GM06990 (cell line): ENCODE results near the gene DUT.

Experiments
- DNase-seq: peaks from one replicate; pipeline ENCODE4 v3.0.0-alpha.2; 2011; ENCODE audit not compliant: insufficient read length; ENCODE audit errors: extremely low read depth
- H3K27me3 ChIP-seq: replicated peaks from 2 replicates; pipeline ENCODE4 v1.6.0; 2011; ENCODE audit warnings: low read length; ENCODE audit not compliant: control insufficient read depth, insufficient read depth
- H3K36me3 ChIP-seq: 2 replicates; pipeline ENCODE4 v1.5.1; 2011; ENCODE audit warnings: low read length; ENCODE audit not compliant: control insufficient read depth, insufficient read depth
- H3K4me3 ChIP-seq: replicated peaks from 2 replicates; pipeline ENCODE4 v1.5.1; 2011; ENCODE audit warnings: low read depth, mild to moderate bottlenecking, control low read depth, low read length
- TF ChIP-seq, protein P1 (sequence below): IDR thresholded peaks from 2 replicates; pipeline ENCODE4 v1.5.1; 2011; ENCODE audit warnings: low read length, control low read depth, mild to moderate bottlenecking, inconsistent platforms; ENCODE audit not compliant: insufficient read depth, poor library complexity, severe bottlenecking

Gene DUT

DNA sequence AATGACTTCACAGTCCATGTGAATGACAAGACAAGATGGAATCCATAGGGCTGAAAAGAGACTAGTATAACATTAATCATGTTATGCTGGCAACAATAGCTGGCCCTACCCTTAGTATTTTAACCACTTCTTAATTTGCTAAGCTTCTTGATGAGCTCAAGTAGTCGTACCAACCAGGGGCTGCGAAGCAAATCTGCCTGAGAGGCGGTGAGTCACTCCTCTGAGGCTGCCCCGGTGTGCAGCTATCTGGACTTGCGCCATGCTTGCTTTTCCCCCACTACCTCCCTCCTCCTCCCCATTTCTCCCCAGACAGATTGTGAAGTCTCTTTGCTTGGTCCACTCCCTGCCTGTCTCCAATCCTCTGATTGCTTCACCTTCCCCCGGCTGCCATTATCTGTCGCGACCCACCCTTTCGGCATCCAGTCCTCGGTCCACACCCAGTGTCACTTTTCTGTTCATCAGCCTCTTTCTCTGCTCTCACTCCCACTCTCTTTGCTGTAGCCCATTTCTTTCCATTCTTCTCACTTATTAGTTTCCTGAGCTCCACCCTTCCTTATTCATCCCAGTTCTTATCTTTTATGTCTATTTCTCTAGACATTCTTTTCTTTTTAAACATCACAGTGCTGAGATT lies 42.7 kb downstream of the DUT start:
- H3K27me3 ChIP-seq: no peaks in the 10 kb centered on the region
- H3K4me3 ChIP-seq: no peak overlapping the region
- TF ChIP-seq, protein P1, sequence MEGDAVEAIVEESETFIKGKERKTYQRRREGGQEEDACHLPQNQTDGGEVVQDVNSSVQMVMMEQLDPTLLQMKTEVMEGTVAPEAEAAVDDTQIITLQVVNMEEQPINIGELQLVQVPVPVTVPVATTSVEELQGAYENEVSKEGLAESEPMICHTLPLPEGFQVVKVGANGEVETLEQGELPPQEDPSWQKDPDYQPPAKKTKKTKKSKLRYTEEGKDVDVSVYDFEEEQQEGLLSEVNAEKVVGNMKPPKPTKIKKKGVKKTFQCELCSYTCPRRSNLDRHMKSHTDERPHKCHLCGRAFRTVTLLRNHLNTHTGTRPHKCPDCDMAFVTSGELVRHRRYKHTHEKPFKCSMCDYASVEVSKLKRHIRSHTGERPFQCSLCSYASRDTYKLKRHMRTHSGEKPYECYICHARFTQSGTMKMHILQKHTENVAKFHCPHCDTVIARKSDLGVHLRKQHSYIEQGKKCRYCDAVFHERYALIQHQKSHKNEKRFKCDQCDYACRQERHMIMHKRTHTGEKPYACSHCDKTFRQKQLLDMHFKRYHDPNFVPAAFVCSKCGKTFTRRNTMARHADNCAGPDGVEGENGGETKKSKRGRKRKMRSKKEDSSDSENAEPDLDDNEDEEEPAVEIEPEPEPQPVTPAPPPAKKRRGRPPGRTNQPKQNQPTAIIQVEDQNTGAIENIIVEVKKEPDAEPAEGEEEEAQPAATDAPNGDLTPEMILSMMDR: no peak
- no peak for DNase-seq
- no peaks in the 10 kb centered on the region for H3K36me3 ChIP-seq

- H3K36me3 ChIP-seq: no peaks in the 10 kb centered on the region
These were observed 43.2 kb downstream of the DUT start for GRCh38 chr15:48374472-48374871.

DNA sequence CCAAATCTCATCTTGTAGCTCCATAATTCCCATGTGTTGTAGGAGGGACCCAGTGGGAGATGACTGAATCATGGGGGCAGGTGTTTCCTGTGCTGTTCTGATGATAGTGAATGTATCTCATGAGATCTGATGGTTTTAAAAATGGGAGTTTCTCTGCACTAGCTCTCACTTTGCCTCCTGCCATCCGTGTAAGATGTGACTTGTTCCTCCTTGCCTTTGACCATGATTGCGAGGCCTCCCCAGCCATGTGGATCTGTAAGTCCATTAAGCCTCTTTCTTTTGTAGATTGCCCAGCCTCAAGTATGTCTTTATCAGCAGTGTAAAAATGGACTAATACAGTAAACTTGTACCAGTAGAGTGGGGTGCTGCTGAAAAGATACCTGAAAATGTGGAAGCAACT lies 44.5 kb downstream of the DUT start:
- Histone ChIP-seq H3K36me3 (no peaks in the 10 kb centered on the region), H3K27me3 (no peaks in the 10 kb centered on the region), H3K4me3 (no peak overlapping the region)
- DNase-seq: no peak
- TF ChIP-seq, protein P1: no peak

More at GRCh38 chr15:48374472-48374871, 43.2 kb downstream of the DUT start:
- DNase-seq: no peak
- H3K27me3 ChIP-seq: no peaks in the 10 kb centered on the region
- H3K4me3 ChIP-seq: no peak overlapping the region
- TF ChIP-seq, protein P1: no peak

DNA sequence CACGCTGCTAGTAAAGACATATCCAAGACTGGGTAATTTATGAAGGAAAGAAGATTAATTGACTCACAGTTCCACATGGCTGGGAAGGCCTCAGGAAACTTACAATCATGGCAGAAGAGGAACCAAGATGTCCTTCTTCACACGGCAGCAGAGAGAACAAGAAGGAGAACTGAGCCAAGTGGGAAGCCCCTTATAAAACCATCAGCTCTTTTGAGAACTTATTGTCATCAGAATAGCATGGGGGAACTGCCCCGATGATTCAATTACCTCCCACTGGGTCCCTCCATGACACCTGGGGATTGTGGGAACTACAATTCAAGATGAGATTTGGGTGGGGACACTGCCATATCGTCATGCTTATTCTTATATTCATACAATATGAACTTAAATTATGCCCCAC lies 49.0 kb downstream of the DUT start:
- Histone ChIP-seq H3K27me3 (no peaks in the 10 kb centered on the region), H3K4me3 (no peak overlapping the region), H3K36me3 (no peaks in the 10 kb centered on the region)
- TF ChIP-seq, protein P1: no peak
- no peak for DNase-seq

DNA sequence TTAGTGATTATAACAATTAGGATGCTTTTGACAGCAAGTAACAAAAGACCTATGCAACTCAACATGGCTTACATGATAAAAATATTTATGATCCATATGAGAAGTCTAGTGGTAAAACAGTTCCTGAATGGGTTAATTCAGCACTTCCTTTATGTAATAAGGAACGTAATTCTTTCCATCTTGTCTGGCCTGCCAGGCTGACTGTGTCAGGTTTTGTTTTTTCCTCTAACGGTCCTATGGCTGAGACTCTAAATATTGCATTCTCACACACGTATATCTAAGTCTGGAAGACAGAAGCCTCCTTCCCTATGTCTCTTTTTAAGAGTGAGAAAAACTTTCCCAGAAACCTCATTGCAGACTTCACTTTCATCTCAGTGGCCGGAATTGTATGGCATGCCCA lies 50.6 kb downstream of the DUT start:
- Histone ChIP-seq H3K4me3 (no peak overlapping the region), H3K27me3 (no peaks in the 10 kb centered on the region), H3K36me3 (no peaks in the 10 kb centered on the region)
- DNase-seq: no peak
- TF ChIP-seq, protein P1: no peak

DNA sequence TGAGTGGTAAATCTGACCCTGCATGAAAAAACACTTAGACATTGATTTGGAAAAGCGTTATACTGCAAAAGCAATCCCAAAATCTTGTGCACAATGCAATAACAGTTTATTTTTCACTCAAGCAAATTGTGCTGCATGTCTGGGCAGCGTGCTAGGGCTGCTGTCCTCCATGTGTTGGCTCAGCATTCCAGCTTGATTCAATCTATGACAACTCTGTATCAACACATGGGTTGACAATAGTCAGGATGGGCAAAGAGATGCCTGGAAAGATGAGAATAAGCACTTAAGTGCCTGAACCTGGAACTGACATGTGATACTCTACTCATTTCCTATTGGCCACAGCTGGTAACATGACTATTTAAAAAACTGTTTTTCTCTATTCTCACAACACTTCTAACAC lies 51.8 kb downstream of the DUT start:
- no peak overlapping the region for H3K4me3 ChIP-seq
- no peaks in the 10 kb centered on the region for H3K27me3 ChIP-seq
- H3K36me3 ChIP-seq: no peaks in the 10 kb centered on the region
- TF ChIP-seq, protein P1: no peak
- DNase-seq: no peak
